NCI-H460 (cell line): ENCODE results near the gene ELMOD2. TPM values are rescaled to one million over a fixed set of nuclear protein-coding genes. Genes with fewer than 3 reads are reported as not detected.
A peak's percentile ranks its signal among the peaks of the same experiment; 100 is the strongest.
"Not testable (repeated sequence)": the region's sequence is repeated elsewhere in the genome, so short reads cannot be mapped to it uniquely, and the experiment has no call there.

ENCODE experiments used
- DNase-seq: peaks from one replicate; pipeline ENCODE4 v3.0.0-alpha.2; 2016; ENCODE audit warnings: low read depth; ENCODE audit errors: extremely low read depth
- polyA plus RNA-seq: library from polyadenylated mRNA; depleted of rRNA; stranded (reverse); fragments of >200 nt; gene quantifications from 2 replicates; pipeline ENCODE4 v1.2.3, GENCODE V29; 2014; cell fraction: nucleus; rRNA removed
- total RNA-seq: library from RNA; depleted of rRNA; stranded (reverse); fragments of >200 nt; shearing (Covaris generic); gene quantifications from 2 replicates; pipeline ENCODE4 v1.2.3, GENCODE V29; 2014; rRNA removed

The ELMOD2 gene
- total RNA-seq, result 20.6 and 27.0 TPM in 2 replicates
- polyA plus RNA-seq, result 9.3 and 26.7 TPM in 2 replicates

GRCh38 chr4:140523857-140524742 lies at the start of gene ELMOD2:
ELMOD2 (plus strand) TSS chr4:140524168; CDS start chr4:140525429, 1,261 bp downstream.
- DNase-seq, result peak; percentile 95

- DNase-seq, result no peak
These were observed 40.5 kb upstream of the ELMOD2 start for GRCh38 chr4:140483445-140483844.

GRCh38 chr4:140485939-140486338 lies 38.0 kb upstream of the ELMOD2 start:
- no peak for DNase-seq

GRCh38 chr4:140497405-140497746 lies 26.6 kb upstream of the ELMOD2 start:
- DNase-seq, result no peak

- no peak for DNase-seq
These were observed 26.0 kb upstream of the ELMOD2 start, which contains the start of gene MGAT4D for GRCh38 chr4:140497747-140498636. MGAT4D (minus strand) TSS chr4:140498293; CDS start chr4:140498222, 71 bp downstream.

- DNase-seq, result no peak
These were observed 24.6 kb upstream of the ELMOD2 start for GRCh38 chr4:140499391-140499790.

- no peak for DNase-seq
These were observed 19.7 kb upstream of the ELMOD2 start for GRCh38 chr4:140504261-140504660.

- DNase-seq, result not testable (repeated sequence)
These were observed 10.2 kb upstream of the ELMOD2 start for GRCh38 chr4:140513765-140514164.

GRCh38 chr4:140515423-140515822 lies 8.5 kb upstream of the ELMOD2 start:
- no peak for DNase-seq

GRCh38 chr4:140523370-140523856 lies 555 bp upstream of the ELMOD2 start:
- no peak for DNase-seq

GRCh38 chr4:140529434-140529833 lies 5.5 kb downstream of the ELMOD2 start:
- DNase-seq, result no peak

- DNase-seq, result no peak
These were observed 10.0 kb downstream of the ELMOD2 start for GRCh38 chr4:140533951-140534480.

- no peak for DNase-seq
These were observed 32.6 kb downstream of the ELMOD2 start for GRCh38 chr4:140556372-140557085.

- DNase-seq, result no peak
These were observed 34.0 kb downstream of the ELMOD2 start for GRCh38 chr4:140557831-140558435.

GRCh38 chr4:140559696-140560095 lies 35.7 kb downstream of the ELMOD2 start:
- no peak for DNase-seq

- no peak for DNase-seq
These were observed 44.7 kb downstream of the ELMOD2 start, which contains the start of gene UCP1 for GRCh38 chr4:140568507-140569306. UCP1 (minus strand) TSS chr4:140568961; CDS start chr4:140568729, 232 bp downstream.

- DNase-seq, result no peak
These were observed 45.3 kb downstream of the ELMOD2 start for GRCh38 chr4:140569307-140569638.

- DNase-seq, result no peak
These were observed 47.7 kb downstream of the ELMOD2 start for GRCh38 chr4:140571620-140572019.

- DNase-seq, result no peak
These were observed 51.5 kb downstream of the ELMOD2 start for GRCh38 chr4:140575489-140575888.
